ENCODE results near the gene SEMA5A. TPM values are rescaled to one million over a fixed set of nuclear protein-coding genes. Genes with fewer than 3 reads are reported as not detected.

The SEMA5A gene
- polyA plus RNA-seq, 12 donors, result 28.2 to 49.1 (median 36.4) TPM; not detected in 1

DNA sequence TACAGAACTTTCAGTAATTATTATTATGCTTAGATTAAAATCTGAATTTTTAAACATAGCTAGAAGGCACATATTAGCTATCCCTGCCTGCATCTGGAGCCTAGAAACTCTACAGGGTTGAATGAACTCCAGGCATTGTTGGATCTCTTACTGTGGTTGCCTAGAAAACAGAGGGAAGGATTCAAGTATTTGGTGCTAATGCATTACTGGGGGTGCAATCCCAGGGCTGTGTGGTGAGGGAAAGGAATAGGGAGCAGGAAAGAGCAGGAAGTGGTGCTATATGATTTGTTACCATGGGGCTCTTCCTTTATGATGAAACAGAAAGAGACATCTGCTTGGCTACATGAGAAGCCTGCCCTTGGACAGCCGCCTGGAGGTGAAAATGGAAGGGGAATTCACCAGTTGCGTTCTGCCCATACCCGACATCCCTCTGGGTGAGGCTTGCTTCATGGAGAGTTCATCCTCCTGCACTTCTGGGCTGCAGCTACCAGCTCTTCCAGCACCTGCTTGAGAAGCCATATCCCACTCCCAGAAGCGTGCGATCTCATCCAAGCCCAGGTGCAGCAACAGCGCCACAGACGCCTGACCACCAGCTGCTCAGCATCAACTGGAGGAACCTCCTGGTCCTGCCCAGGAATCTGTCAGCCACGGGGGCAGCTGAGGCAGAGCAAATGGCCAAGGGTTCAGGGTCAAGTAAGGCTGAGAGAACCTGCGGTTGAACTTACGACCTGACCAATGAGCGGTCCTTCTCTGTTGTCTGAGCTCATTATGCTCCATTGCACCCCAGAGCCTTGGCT is 362.8 kb downstream of the SEMA5A start:
- no peak for DNase-seq

DNA sequence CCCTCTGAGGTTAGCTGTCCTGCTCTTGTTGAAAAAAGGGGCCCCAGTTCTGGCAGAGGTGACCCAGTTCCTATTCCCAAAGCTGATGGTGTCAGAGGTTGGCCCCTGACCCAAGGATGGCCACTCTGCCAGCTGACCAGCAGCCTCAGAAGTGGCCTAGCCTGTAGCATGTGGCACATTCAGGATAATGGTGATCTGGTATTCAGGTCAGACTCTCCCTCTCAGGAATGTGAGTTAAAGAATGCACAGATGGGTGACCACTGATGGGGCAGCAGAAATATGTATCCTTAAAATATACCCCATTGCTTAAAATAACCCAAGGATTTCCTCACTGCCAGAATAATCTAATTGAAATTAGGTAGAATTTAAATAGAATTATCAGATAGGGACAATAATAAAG is 369.2 kb downstream of the SEMA5A start:
- no peak for DNase-seq

- no peak for DNase-seq
Observed at GRCh38 chr5:9174446-9174845, 371.4 kb downstream of the SEMA5A start.

GRCh38 chr5:9173281-9174048 is 372.4 kb downstream of the SEMA5A start:
- no peak for DNase-seq

GRCh38 chr5:9170026-9170425 is 375.8 kb downstream of the SEMA5A start:
- DNase-seq, result no peak

DNA sequence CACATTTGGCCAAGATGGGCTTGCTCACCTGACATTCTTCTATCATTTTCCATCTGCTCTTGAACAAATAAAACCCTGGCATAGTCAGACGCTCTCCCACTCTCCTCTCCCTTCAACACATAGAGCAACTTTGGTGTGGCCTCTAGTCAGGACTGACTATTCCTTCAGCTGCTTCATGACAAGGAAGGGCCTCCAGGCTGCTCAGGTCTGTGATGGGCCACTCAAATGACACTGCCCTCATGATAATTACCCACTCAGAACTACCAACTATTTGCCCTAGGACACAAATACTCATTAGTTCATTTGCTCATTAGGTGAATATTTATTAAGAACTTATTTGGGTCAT is 376.3 kb downstream of the SEMA5A start:
- no peak for DNase-seq

DNA sequence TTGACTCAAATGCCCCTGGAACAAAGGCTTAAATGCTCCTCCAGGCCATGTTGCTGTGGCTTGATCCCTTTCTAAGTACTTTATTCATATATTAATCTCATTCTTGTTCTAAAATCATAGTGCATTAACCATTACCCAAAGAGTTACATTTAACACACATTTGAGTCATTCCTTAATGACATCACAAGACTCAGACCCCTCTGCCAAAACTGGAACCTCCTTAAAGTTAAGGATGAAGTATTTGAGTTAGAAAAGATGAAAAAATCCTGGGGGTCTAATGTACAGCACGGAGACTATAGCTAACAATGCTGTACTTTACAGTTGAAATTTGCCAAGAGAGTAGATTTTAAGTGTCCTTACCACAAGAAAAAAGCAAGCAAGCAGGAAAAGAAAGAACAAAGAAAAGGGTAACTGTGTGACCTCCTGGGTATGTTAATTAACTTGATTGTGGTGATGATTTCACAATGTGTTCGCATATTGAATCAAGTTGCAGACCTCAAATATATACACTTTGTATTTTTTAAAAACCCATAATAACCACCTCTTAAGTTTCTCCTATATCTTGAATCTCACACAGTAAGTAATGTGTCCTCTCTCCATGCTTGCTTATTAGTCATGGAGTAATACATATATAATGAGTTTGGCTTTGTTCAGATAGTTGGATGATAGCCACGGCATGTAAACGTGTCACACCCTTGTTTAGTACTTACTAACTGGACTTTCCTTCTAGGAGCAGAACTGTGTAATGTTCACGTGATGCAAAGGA is 376.9 kb downstream of the SEMA5A start:
- no peak for DNase-seq

GRCh38 chr5:9166202-9167112 is 379.4 kb downstream of the SEMA5A start:
- DNase-seq, result no peak

- no peak for DNase-seq
Observed at GRCh38 chr5:9165546-9165945, 380.3 kb downstream of the SEMA5A start.

GRCh38 chr5:9160747-9161146 is 385.1 kb downstream of the SEMA5A start:
- no peak for DNase-seq

GRCh38 chr5:9157811-9158210 is 388.1 kb downstream of the SEMA5A start:
- DNase-seq, result no peak

- no peak for DNase-seq
Observed at GRCh38 chr5:9157020-9157419, 388.9 kb downstream of the SEMA5A start.

GRCh38 chr5:9156282-9156681 is 389.6 kb downstream of the SEMA5A start:
- no peak for DNase-seq

GRCh38 chr5:9151684-9152427 is 394.0 kb downstream of the SEMA5A start:
- no peak for DNase-seq

DNA sequence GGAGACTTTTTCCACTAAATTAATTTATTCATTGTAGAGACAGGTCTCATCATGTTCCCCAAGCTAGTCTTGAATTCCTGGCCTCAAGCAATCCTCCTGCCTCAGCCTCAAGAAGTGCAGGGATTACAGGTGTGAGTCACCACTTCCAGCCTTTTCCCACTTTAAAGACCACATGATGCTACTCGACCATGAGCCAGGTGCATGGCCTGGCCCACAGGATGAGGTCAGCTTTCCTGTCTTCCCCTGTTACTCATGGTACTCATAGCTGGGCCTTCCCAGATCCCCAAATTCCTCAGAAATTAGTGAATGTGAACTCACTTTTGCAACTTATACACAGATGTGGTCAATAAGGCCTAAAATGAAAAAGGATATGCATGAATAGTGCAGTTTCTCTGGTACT is 395.9 kb downstream of the SEMA5A start:
- DNase-seq, result no peak

GRCh38 chr5:9148242-9148641 is 397.6 kb downstream of the SEMA5A start:
- DNase-seq, result no peak

DNA sequence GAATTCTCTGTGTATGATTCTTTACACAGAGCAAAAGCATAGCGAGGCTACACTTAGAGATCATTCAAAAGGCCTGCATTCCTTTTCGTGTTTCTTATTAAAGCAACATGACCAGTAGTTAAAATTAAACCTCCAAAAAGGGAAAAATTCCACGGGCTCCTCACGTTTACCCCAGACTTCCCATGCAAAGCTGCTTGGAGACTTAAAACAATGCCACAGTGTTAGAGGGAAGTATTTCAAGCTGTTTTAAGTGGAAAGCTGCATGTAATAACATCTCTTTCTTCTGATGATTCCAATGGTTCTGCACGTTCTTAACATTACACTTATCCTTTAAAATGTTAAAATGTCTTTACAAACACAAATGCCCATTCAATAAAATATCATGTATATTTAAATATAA is 405.2 kb downstream of the SEMA5A start:
- no peak for DNase-seq

- no peak for DNase-seq
Observed at GRCh38 chr5:9140202-9140601, 405.7 kb downstream of the SEMA5A start.

DNA sequence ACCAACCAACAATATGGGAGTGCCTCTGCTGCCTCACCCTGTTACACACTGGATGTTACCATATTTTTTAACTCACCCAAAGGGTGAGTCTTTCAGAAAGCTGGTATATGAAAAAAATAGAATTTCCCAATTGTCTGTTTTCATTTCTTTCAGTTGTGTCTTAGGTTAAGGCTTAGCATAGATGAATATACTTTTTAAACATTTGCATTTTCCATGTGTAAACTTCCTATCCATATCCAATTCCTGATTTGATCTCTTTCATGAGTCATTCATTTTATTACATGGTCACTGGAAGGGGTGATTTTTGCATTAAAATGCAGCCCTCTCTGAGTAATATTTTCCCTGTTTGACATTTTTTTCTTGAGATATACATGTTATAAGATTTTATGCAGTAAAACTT is 406.5 kb downstream of the SEMA5A start:
- no peak for DNase-seq

GRCh38 chr5:9128136-9128535 is 417.7 kb downstream of the SEMA5A start:
- no peak for DNase-seq

- no peak for DNase-seq
Observed at GRCh38 chr5:9126490-9126889, 419.4 kb downstream of the SEMA5A start.

Data from muscle of arm (tissue), 12 donors.